ENCODE measurements around the gene MYL1. TPM values are rescaled to one million over a fixed set of nuclear protein-coding genes. Genes with fewer than 3 reads are reported as not detected.

The MYL1 gene
- total and polyA plus RNA-seq, 2 of the 8 experiments (the other 6 are each of a cell fraction or from before 2014, with no cell fraction given), result not detected

GRCh38 chr2:210309548-210310233 lies 5.3 kb downstream of the MYL1 start:
- no peak overlapping the region for H4K91ac ChIP-seq (replicated peaks; ENCODE audit: insufficient read length, low read length)
- H3K36me3 ChIP-seq (ENCODE audit: control insufficient read depth in 2 of 4, insufficient read depth in 4 of 4, low read length in 3 of 4), result no peaks in the 10 kb centered on the region
- no peak overlapping the region for H2BK120ac ChIP-seq (replicated peaks; ENCODE audit: low read depth, low read length)
- H2BK20ac ChIP-seq (ENCODE audit: low read length), result no peak overlapping the region
- CTCF ChIA-PET (ENCODE audit: partially characterized antibody), result interaction anchor here (0.9 kb wide), 1 partner anchor 90 kb away, joined by 4 read pairs; no protein-coding TSS in a partner anchor
- H4K20me1 ChIP-seq (replicated peaks in 1 of 2; ENCODE audit: control insufficient read depth in 1 of 2, insufficient read depth in 2 of 2, low read length in 2 of 2), result no peaks in the 10 kb centered on the region
- H2AK5ac ChIP-seq (ENCODE audit: low read depth, low read length), result no peak overlapping the region
- no peak overlapping the region for H3K4me2 ChIP-seq (ENCODE audit: insufficient read depth in 1 of 2, low read depth in 2 of 2, low read length in 2 of 2)
- H3K4me3 ChIP-seq (ENCODE audit: extremely low read depth in 1 of 4, insufficient read depth in 2 of 4, low read depth in 3 of 4, low read length in 4 of 4), result no peak overlapping the region
- H3K18ac ChIP-seq (ENCODE audit: extremely low read depth, low read length), result no peak overlapping the region
- no peak overlapping the region for H3K27ac ChIP-seq (ENCODE audit: low read depth, low read length)
- 92% methylated on average over 1 of the region's 1 CpG; no CpG with 5 or more reads in 1 of the 2 experiments for WGBS, 2 experiments (ENCODE audit: extremely low coverage in 1 of 2, insufficient coverage in 1 of 2, insufficient read length in 1 of 2, insufficient replicate concordance in 2 of 2, low coverage in 1 of 2, low lambda C conversion rate in 2 of 2, missing lambda C conversion rate in 1 of 2)
- H2BK5ac ChIP-seq (ENCODE audit: low read depth, low read length), result no peak overlapping the region
- no peak overlapping the region for H2BK15ac ChIP-seq (ENCODE audit: low read length)
- H3K79me2 ChIP-seq (ENCODE audit: control insufficient read depth in 1 of 2, insufficient read depth in 2 of 2, low read length in 2 of 2), result no peaks in the 10 kb centered on the region
- H4K8ac ChIP-seq (ENCODE audit: extremely low read depth, insufficient read depth, low read length), result no peak overlapping the region
- H3K23me2 ChIP-seq (ENCODE audit: low read depth, low read length), result no peaks in the 10 kb centered on the region
- H3K14ac ChIP-seq (ENCODE audit: insufficient read length), result no peak overlapping the region
- DNase-seq (ENCODE audit: low read depth in 1 of 2, low spot score in 2 of 2) (no peak), FAIRE-seq (no peak)
- H2AFZ ChIP-seq (ENCODE audit: low read length), result no peak overlapping the region
- H3K9me3 ChIP-seq (ENCODE audit: insufficient read depth in 2 of 2, low read depth in 1 of 2, low read length in 1 of 2), result no peaks in the 10 kb centered on the region
- H3K27me3 ChIP-seq (replicated peaks in 1 of 4; ENCODE audit: control insufficient read depth in 3 of 4, extremely low read depth in 1 of 4, insufficient read depth in 3 of 4, low read length in 3 of 4), result no peaks in the 10 kb centered on the region
- H3K79me1 ChIP-seq (ENCODE audit: low read depth, low read length), result no peaks in the 10 kb centered on the region
- no peak overlapping the region for H3K56ac ChIP-seq (replicated peaks; ENCODE audit: insufficient read length, low read depth, low read length)
- no peak overlapping the region for H3K4ac ChIP-seq (replicated peaks; ENCODE audit: insufficient read length, low read depth, low read length)
- no peak overlapping the region for H2BK12ac ChIP-seq (ENCODE audit: low read depth, low read length)
- H3K4me1 ChIP-seq (replicated peaks in 1 of 4; ENCODE audit: control insufficient read depth in 3 of 4, insufficient read depth in 4 of 4, low read length in 3 of 4), result no peaks in the 10 kb centered on the region
- POLR2A ChIA-PET (ENCODE audit: partially characterized antibody), result no interaction called here
- H3K23ac ChIP-seq (ENCODE audit: insufficient read length), result no peak overlapping the region
- no peak overlapping the region for H3K9ac ChIP-seq (replicated peaks in 1 of 4; ENCODE audit: extremely low read depth in 1 of 4, low read depth in 3 of 4, low read length in 3 of 4)
- no peak overlapping the region for H4K5ac ChIP-seq (ENCODE audit: insufficient read length, low read depth, low read length)
- no peak for TF ChIP-seq EP300 (IDR thresholded peaks at IDR 0.05; ENCODE audit: borderline replicate concordance in 1 of 2, low read depth in 2 of 2, low read length in 2 of 2)
- TF ChIP-seq CHD2 (IDR thresholded peaks at IDR 0.05; ENCODE audit: low read length), result no peak
- TF ChIP-seq POLR2AphosphoS5 (IDR thresholded peaks at IDR 0.05; ENCODE audit: low read depth, low read length), result no peak
- no peak for TF ChIP-seq RAD21 (IDR thresholded peaks at IDR 0.05 in 1 of 2, conservative IDR thresholded peaks at IDR 0.05 in 1 of 2; ENCODE audit: low read depth in 2 of 2, low read length in 2 of 2)
- no peak for TF ChIP-seq SP2 (IDR thresholded peaks at IDR 0.05; ENCODE audit: low read length)
- TF ChIP-seq RXRA (IDR thresholded peaks at IDR 0.05; ENCODE audit: insufficient read depth, low read depth, low read length), result no peak
- TF ChIP-seq JUND (IDR thresholded peaks at IDR 0.05; ENCODE audit: low read length), result no peak
- no peak for TF ChIP-seq BCL11A (IDR thresholded peaks at IDR 0.05; ENCODE audit: low read depth in 2 of 2, low read length in 2 of 2)
- no peak for TF ChIP-seq TAF1 (IDR thresholded peaks at IDR 0.05; ENCODE audit: low read depth, low read length)
- TF ChIP-seq EZH2 (IDR thresholded peaks at IDR 0.05; ENCODE audit: low read depth, low read length, severe bottlenecking), result no peak

Data from H1 (cell line).